Measurements from ENCODE around the gene TTBK2. TPM values are rescaled to one million over a fixed set of nuclear protein-coding genes. Genes with fewer than 3 reads are reported as not detected.

TTBK2 gene
- total RNA-seq, 2 experiments from 2014 or later: 17.5 to 20.1 TPM

- Mint-ChIP-seq H3K4me1 (ENCODE audit: low read depth) (peaks cover 43% of the 10 kb centered on the region), H3K27me3 (no peaks in the 10 kb centered on the region), H3K4me3 (peak overlapping the region; percentile 99), H3K9me3 (no peaks in the 10 kb centered on the region), H3K36me3 (ENCODE audit: low read depth) (peaks cover 13% of the 10 kb centered on the region), H3K27ac (peak overlapping the region; percentile 85)
- peak overlapping the region; percentile 75 for H3K4me3 ChIP-seq (ENCODE audit: low read length)
- ChIA-PET POLR2A (interaction anchor here (0.7 kb wide), 1 partner anchor 77 kb away, joined by 3 read pairs; no protein-coding TSS in a partner anchor), CTCF (interaction anchor here (0.7 kb wide), 1 partner anchor 183 kb away, joined by 3 read pairs; the partner anchor contains the start of gene CDAN1)
- ATAC-seq (ENCODE audit: poor library complexity) (peak; percentile 12), DNase-seq (peak; percentile 9 to 63 (median 28))
- peaks cover 15% of the 10 kb centered on the region for H3K4me1 ChIP-seq (ENCODE audit: insufficient read depth, low read length)
- intact Hi-C loops (cut with DNase I, micrococcal nuclease): loop anchor here (2.0 to 10.0 kb wide), 6 partner anchors 183 to 905 kb away; partner anchors contain the start of genes CDAN1 (in 2 of the 2), CCNDBP1 (in 1 of the 2), MFAP1 (in 1 of the 2) and SNAP23 (in 1 of the 2)
- no peak for TF ChIP-seq CTCF (IDR thresholded peaks at IDR 0.05)
- peak overlapping the region; percentile 59 to 63 for H3K27ac ChIP-seq (ENCODE audit: low read depth in 1 of 2, low read length in 2 of 2)
- H3K9me3 ChIP-seq (ENCODE audit: control insufficient read depth in 1 of 2, insufficient read depth in 1 of 2, low read length in 2 of 2): no peaks in the 10 kb centered on the region
- no peaks in the 10 kb centered on the region for H3K36me3 ChIP-seq (ENCODE audit: insufficient read depth, low read length)
- H3K27me3 ChIP-seq (ENCODE audit: control insufficient read depth in 1 of 2, insufficient read depth in 2 of 2, low read length in 2 of 2): no peaks in the 10 kb centered on the region
Observed at GRCh38 chr15:42919799-42920518, 619 bp downstream of the TTBK2 start.

DNA sequence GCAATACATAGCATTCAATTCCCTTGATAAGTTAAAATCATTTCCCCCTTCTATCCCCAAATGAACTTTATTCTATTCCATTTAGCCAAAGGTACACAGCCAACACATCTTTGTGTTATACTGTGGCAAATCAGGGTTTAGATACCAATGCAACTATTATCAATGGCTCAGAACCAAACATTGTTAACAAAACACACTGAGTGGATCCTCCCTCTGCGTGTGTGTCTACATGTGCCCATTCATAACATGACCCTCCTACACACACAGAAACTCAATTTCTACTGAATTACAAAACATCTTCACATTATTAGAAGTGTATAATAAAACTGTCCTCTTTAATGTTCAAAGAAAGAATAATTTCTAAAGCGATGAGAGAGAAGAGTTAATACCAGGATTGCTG, 1.3 kb downstream of the TTBK2 start:
- CTCF ChIA-PET: no interaction called here
- no peaks in the 10 kb centered on the region for H3K27me3 Mint-ChIP-seq
- ATAC-seq (ENCODE audit: poor library complexity) (no peak), DNase-seq (no peak)
- Histone ChIP-seq H3K36me3 (ENCODE audit: insufficient read depth, low read length) (no peaks in the 10 kb centered on the region), H3K9me3 (ENCODE audit: control insufficient read depth in 1 of 2, insufficient read depth in 1 of 2, low read length in 2 of 2) (no peaks in the 10 kb centered on the region), H3K27ac (ENCODE audit: low read depth in 1 of 2, low read length in 2 of 2) (peak overlapping the region in 1 of 2 donors; percentile 59), H3K27me3 (ENCODE audit: control insufficient read depth in 1 of 2, insufficient read depth in 2 of 2, low read length in 2 of 2) (no peaks in the 10 kb centered on the region), H3K4me1 (ENCODE audit: insufficient read depth, low read length) (peaks cover 15% of the 10 kb centered on the region), H3K4me3 (ENCODE audit: low read length) (peak overlapping the region; percentile 75)
- peak overlapping the region; percentile 85 for H3K27ac Mint-ChIP-seq
- no peak for TF ChIP-seq CTCF (IDR thresholded peaks at IDR 0.05)
- peaks cover 49% of the 10 kb centered on the region for H3K4me1 Mint-ChIP-seq (ENCODE audit: low read depth)
- H3K36me3 Mint-ChIP-seq (ENCODE audit: low read depth): peaks cover 13% of the 10 kb centered on the region
- intact Hi-C loops (cut with DNase I, micrococcal nuclease): loop anchor here in 1 of 2 experiments (5.0 kb wide), 2 partner anchors 347 to 422 kb away; partner anchors contain the start of gene SNAP23
- no peaks in the 10 kb centered on the region for H3K9me3 Mint-ChIP-seq
- POLR2A ChIA-PET: interaction anchor here (1.0 kb wide), 1 partner anchor 182 kb away, joined by 3 read pairs; the partner anchor contains the start of gene CDAN1
- H3K4me3 Mint-ChIP-seq: peak overlapping the region; percentile 99

DNA sequence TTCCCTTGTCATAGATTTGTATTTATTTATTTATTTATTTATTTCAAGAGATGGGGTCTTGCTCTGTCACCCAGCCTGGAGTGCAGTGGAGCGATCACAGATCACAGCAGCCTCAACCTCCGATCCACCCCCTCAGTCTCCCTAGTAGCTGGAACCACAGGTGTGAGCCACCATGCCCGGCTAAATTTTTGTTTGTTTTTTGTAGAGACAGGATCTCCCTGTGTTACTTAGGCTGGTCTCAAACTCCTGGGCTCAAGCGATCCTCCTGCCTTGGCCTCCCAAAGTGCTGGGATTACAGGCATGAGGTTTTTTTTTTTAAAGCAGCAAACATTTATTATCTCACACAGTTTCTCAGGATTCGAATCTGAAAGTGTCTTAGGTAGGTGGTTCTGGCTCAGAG, 2.5 kb downstream of the TTBK2 start:
- no peak for TF ChIP-seq CTCF (IDR thresholded peaks at IDR 0.05)
- H3K4me1 Mint-ChIP-seq (ENCODE audit: low read depth): peaks cover 51% of the 10 kb centered on the region
- no peak overlapping the region for H3K4me3 Mint-ChIP-seq
- H3K9me3 ChIP-seq (ENCODE audit: control insufficient read depth in 1 of 2, insufficient read depth in 1 of 2, low read length in 2 of 2): no peaks in the 10 kb centered on the region
- ChIA-PET CTCF (interaction anchor here (0.8 to 1.5 kb wide), 2 partner anchors 8 to 140 kb away, joined by 3 to 9 read pairs; no protein-coding TSS in a partner anchor), POLR2A (interaction anchor here (0.7 to 1.0 kb wide), 2 partner anchors 17 to 213 kb away, joined by 3 read pairs; no protein-coding TSS in a partner anchor)
- intact Hi-C loops (cut with DNase I, micrococcal nuclease): loop anchor here in 1 of 2 experiments (5.0 kb wide), 2 partner anchors 346 to 421 kb away; partner anchors contain the start of gene SNAP23
- no peaks in the 10 kb centered on the region for H3K27me3 Mint-ChIP-seq
- H3K9me3 Mint-ChIP-seq: no peaks in the 10 kb centered on the region
- H3K4me3 ChIP-seq (ENCODE audit: low read length): no peak overlapping the region
- H3K27ac Mint-ChIP-seq: no peak overlapping the region
- H3K27ac ChIP-seq (ENCODE audit: low read depth in 1 of 2, low read length in 2 of 2): no peak overlapping the region
- no peak for ATAC-seq (ENCODE audit: poor library complexity)
- DNase-seq: no peak
- peaks cover 13% of the 10 kb centered on the region for H3K36me3 Mint-ChIP-seq (ENCODE audit: low read depth)
- H3K27me3 ChIP-seq (ENCODE audit: control insufficient read depth in 1 of 2, insufficient read depth in 2 of 2, low read length in 2 of 2): no peaks in the 10 kb centered on the region
- peaks cover 15% of the 10 kb centered on the region for H3K4me1 ChIP-seq (ENCODE audit: insufficient read depth, low read length)
- H3K36me3 ChIP-seq (ENCODE audit: insufficient read depth, low read length): no peaks in the 10 kb centered on the region

Data from CD4-positive, alpha-beta T cell (primary cell).